ENCODE data around the gene NDUFAF3. TPM values are rescaled to one million over a fixed set of nuclear protein-coding genes. Genes with fewer than 3 reads are reported as not detected.

Gene NDUFAF3
- total and polyA plus RNA-seq, 10 of the 15 experiments (the other 5 are each of a cell fraction or from before 2014, with no cell fraction given): 25.4 to 228 (median 63.9) TPM

- TF ChIP-seq ZNF384 (IDR thresholded peaks at IDR 0.05; ENCODE audit: borderline replicate concordance, low read depth, low read length) (no peak), ZBED1 (IDR thresholded peaks at IDR 0.05; ENCODE audit: borderline replicate concordance) (no peak), HDAC2 (IDR thresholded peaks at IDR 0.05) (0 out of 2 replicates have a peak, but pooled peaks have one; percentile 43), PKNOX1 (IDR thresholded peaks at IDR 0.05) (no peak), CHD1 (IDR thresholded peaks at IDR 0.05; ENCODE audit: low read depth, low read length) (no peak), GABPA (IDR thresholded peaks at IDR 0.05; ENCODE audit: low read depth) (no peak), ZSCAN29 (IDR thresholded peaks at IDR 0.05) (no peak; the same call in 1 of the 2 replicates), BHLHE40 (IDR thresholded peaks at IDR 0.05; ENCODE audit: borderline replicate concordance in 1 of 2, low read depth in 2 of 2, low read length in 1 of 2) (peak in 1 of 2 experiments; percentile 52; a peak in 2 of 4 replicates), NKRF (conservative IDR thresholded peaks at IDR 0.05) (peak; percentile 88; the same call in 1 of the 2 replicates), IRF5 (IDR thresholded peaks at IDR 0.05; ENCODE audit: borderline replicate concordance) (no peak), STAT3 (IDR thresholded peaks at IDR 0.05; ENCODE audit: low read depth, low read length) (no peak), TCF12 (IDR thresholded peaks at IDR 0.05; ENCODE audit: low read depth, low read length) (peak; percentile 21; the same call in 1 of the 2 replicates), HSF1 (IDR thresholded peaks at IDR 0.05; ENCODE audit: low read depth, low read length) (no peak), NR2C1 (IDR thresholded peaks at IDR 0.05) (peak; percentile 38; the same call in 1 of the 2 replicates), BCL3 (IDR thresholded peaks at IDR 0.05; ENCODE audit: borderline replicate concordance, insufficient read depth, low read depth, low read length, poor library complexity, severe bottlenecking) (no peak), CTCF (IDR thresholded peaks at IDR 0.05 in 2 of 3, conservative IDR thresholded peaks at IDR 0.05 in 1 of 3; ENCODE audit: control insufficient read depth in 2 of 3, extremely low read depth in 1 of 3, insufficient read depth in 1 of 3, low read depth in 3 of 3, low read length in 3 of 3) (peak in 2 of 3 experiments; percentile 12 to 46; a peak in 3 of 6 replicates), POLR2AphosphoS5 (IDR thresholded peaks at IDR 0.05; ENCODE audit: low read length) (peak; percentile 31; the same call in 1 of the 2 replicates), RELA (IDR thresholded peaks at IDR 0.05; ENCODE audit: borderline replicate concordance, partially characterized antibody) (no peak), SUZ12 (IDR thresholded peaks at IDR 0.05; ENCODE audit: unreplicated experiment) (no peak)
Measured at GRCh38 chr3:48989796-48990635, 31.9 kb upstream of the NDUFAF3 start, which contains the start of gene P4HTM (continued).

Data from GM12878 (cell line).